Nephron progenitor cell (in vitro differentiated cells): ENCODE results near the gene FRMD5.
A peak's percentile ranks its signal among the peaks of the same experiment; 100 is the strongest.

Experiments
- DNase-seq: peaks from one replicate; pipeline ENCODE4 v3.0.0; 2021
- H3K27ac Mint-ChIP-seq: 2 replicates; pipeline ENCODE4 v1.8.0; 2021; ENCODE audit warnings: mild to moderate bottlenecking, moderate library complexity, mixed read lengths
- H3K27me3 Mint-ChIP-seq: 2 replicates; pipeline ENCODE4 v1.8.0; 2021; ENCODE audit warnings: mild to moderate bottlenecking, low read depth, mixed read lengths; ENCODE audit not compliant: poor library complexity
- H3K36me3 Mint-ChIP-seq: 2 replicates; pipeline ENCODE4 v1.8.0; 2021; ENCODE audit warnings: low read depth, mixed read lengths
- H3K4me1 Mint-ChIP-seq: 2 replicates; pipeline ENCODE4 v1.8.0; 2021; ENCODE audit warnings: mixed read lengths
- H3K4me3 Mint-ChIP-seq: 2 replicates; pipeline ENCODE4 v1.8.0; 2021; ENCODE audit warnings: mild to moderate bottlenecking, moderate library complexity, mixed read lengths
- H3K9me3 Mint-ChIP-seq: 2 replicates; pipeline ENCODE4 v1.8.0; 2021; ENCODE audit warnings: mild to moderate bottlenecking, moderate library complexity, mixed read lengths
- TF ChIP-seq, protein P1 (sequence below): fragments of 200-600 bp; sonication (generic); IDR thresholded peaks from 2 replicates; pipeline ENCODE4 v1.5.0; 2021; ENCODE audit warnings: antibody characterized with exemption

Gene FRMD5

GRCh38 chr15:43939070-43939469 lies 256.0 kb downstream of the FRMD5 start:
- DNase-seq, result no peak
- H3K36me3 Mint-ChIP-seq, result no peaks in the 10 kb centered on the region
- no peaks in the 10 kb centered on the region for H3K9me3 Mint-ChIP-seq
- peaks cover 11% of the 10 kb centered on the region for H3K27me3 Mint-ChIP-seq
- no peak overlapping the region for H3K4me3 Mint-ChIP-seq
- TF ChIP-seq, protein P1, sequence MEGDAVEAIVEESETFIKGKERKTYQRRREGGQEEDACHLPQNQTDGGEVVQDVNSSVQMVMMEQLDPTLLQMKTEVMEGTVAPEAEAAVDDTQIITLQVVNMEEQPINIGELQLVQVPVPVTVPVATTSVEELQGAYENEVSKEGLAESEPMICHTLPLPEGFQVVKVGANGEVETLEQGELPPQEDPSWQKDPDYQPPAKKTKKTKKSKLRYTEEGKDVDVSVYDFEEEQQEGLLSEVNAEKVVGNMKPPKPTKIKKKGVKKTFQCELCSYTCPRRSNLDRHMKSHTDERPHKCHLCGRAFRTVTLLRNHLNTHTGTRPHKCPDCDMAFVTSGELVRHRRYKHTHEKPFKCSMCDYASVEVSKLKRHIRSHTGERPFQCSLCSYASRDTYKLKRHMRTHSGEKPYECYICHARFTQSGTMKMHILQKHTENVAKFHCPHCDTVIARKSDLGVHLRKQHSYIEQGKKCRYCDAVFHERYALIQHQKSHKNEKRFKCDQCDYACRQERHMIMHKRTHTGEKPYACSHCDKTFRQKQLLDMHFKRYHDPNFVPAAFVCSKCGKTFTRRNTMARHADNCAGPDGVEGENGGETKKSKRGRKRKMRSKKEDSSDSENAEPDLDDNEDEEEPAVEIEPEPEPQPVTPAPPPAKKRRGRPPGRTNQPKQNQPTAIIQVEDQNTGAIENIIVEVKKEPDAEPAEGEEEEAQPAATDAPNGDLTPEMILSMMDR, result peak; percentile 13
- no peak overlapping the region for H3K27ac Mint-ChIP-seq
- H3K4me1 Mint-ChIP-seq, result no peaks in the 10 kb centered on the region

DNA sequence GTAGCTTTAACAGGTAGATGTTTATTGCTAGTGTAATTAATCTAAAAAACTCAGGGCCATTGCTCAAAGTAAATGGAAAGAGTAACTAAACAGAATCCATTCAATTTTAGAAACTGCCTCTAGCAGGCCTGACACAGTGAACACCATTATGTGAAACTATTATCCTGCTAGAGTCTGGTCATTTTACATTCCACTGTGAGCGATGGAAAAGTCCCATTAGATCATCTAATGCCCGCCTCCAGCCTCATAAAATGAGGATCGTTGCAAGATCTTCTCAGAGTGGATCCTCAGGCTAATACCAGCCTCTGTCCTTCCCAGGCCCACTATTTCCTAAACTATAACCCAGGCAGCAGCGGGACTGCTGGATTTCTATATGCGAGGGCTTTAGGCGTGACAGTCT lies 260.6 kb downstream of the FRMD5 start:
- TF ChIP-seq, protein P1, result no peak
- Mint-ChIP-seq H3K27ac (no peak overlapping the region), H3K4me1 (peaks cover 34% of the 10 kb centered on the region), H3K9me3 (no peaks in the 10 kb centered on the region), H3K4me3 (no peak overlapping the region), H3K27me3 (peaks cover 11% of the 10 kb centered on the region), H3K36me3 (no peaks in the 10 kb centered on the region)
- DNase-seq, result no peak

DNA sequence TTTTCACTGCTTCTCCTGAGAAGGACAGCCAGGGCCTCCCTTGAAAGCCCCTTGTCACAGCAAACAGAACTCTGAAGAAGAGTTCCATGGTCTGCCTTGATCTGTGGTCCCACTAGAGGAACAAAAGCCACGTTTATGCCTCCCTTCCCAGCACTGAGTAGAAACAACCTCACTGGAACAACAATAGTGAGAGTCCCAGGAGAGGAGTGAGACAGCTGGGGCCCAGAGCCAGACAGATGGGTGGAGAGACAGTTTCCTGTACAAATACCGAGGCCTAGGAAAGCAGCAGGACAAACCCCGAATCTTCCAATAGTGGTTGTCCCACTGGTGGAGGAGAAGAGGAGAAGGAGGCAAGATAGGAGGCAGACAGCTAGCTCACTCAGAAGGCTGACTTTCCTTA lies 262.2 kb downstream of the FRMD5 start:
- TF ChIP-seq, protein P1, result no peak
- Mint-ChIP-seq H3K4me3 (no peak overlapping the region), H3K27me3 (peaks cover 11% of the 10 kb centered on the region), H3K9me3 (no peaks in the 10 kb centered on the region), H3K27ac (no peak overlapping the region), H3K36me3 (no peaks in the 10 kb centered on the region), H3K4me1 (peaks cover 34% of the 10 kb centered on the region)
- DNase-seq, result no peak

- H3K36me3 Mint-ChIP-seq, result no peaks in the 10 kb centered on the region
- H3K9me3 Mint-ChIP-seq, result no peaks in the 10 kb centered on the region
- TF ChIP-seq, protein P1, result no peak
- H3K27me3 Mint-ChIP-seq, result peaks cover 3% of the 10 kb centered on the region
- no peak overlapping the region for H3K4me3 Mint-ChIP-seq
- no peak for DNase-seq
- H3K27ac Mint-ChIP-seq, result no peak overlapping the region
- H3K4me1 Mint-ChIP-seq, result peaks cover 34% of the 10 kb centered on the region
Observed at GRCh38 chr15:43931790-43932435, 263.2 kb downstream of the FRMD5 start.

- TF ChIP-seq, protein P1, result no peak
- Mint-ChIP-seq H3K36me3 (no peaks in the 10 kb centered on the region), H3K4me1 (peaks cover 34% of the 10 kb centered on the region), H3K4me3 (no peak overlapping the region), H3K9me3 (no peaks in the 10 kb centered on the region), H3K27me3 (no peaks in the 10 kb centered on the region), H3K27ac (no peak overlapping the region)
- no peak for DNase-seq
Observed at GRCh38 chr15:43931119-43931518, 264.0 kb downstream of the FRMD5 start.

DNA sequence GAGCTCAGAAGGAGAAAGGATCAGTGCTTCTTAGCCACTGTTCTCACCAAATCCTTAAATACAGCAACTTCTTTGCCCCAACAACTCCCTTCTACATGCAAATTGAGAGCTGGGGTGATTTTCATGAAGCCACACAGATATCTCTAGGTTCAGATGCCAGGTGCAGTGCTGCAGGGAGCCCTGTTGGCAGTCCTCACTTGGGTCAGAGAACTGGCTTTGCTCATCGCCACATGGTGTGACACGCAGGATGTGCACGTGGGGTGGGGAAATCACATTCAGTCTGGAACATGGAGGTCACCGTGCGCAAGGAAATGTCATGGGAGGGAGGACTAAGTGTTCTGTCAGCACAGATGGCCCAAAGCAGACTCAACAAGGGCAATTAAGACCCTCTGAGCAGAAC lies 264.5 kb downstream of the FRMD5 start:
- H3K27ac Mint-ChIP-seq, result peak overlapping the region; percentile 68
- DNase-seq, result no peak
- TF ChIP-seq, protein P1, result no peak
- no peaks in the 10 kb centered on the region for H3K9me3 Mint-ChIP-seq
- H3K36me3 Mint-ChIP-seq, result no peaks in the 10 kb centered on the region
- no peak overlapping the region for H3K4me3 Mint-ChIP-seq
- no peaks in the 10 kb centered on the region for H3K27me3 Mint-ChIP-seq
- peaks cover 38% of the 10 kb centered on the region for H3K4me1 Mint-ChIP-seq
